Measurements from ENCODE around the gene MYF6.

The MYF6 gene

DNA sequence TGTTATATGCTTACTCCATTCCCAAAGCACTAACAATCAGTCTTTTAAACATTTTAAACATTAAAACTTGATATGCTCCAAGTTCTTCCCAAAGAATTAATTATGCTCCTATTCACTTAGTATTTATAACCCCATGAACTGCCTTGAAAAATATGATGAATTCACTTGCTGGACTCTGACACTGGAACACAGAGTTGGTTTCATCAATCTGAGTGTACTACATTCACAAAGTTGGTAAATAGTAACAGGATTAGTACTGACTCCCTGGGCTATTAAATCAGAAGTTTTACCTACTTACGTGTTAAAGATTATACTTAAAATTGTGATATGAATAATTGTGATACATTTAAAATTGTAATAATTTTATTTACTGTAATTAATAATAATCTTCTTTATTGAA, 17.3 kb upstream of the MYF6 start:
- DNase-seq (ENCODE audit: extremely low read depth, insufficient read length) = no peak
- Histone ChIP-seq H3K36me3 (ENCODE audit: control insufficient read depth, insufficient read depth, low read length) (no peaks in the 10 kb centered on the region), H3K4me3 (replicated peaks; ENCODE audit: low read depth, low read length) (no peak overlapping the region), H3K27me3 (replicated peaks; ENCODE audit: control insufficient read depth, insufficient read depth, low read length) (no peaks in the 10 kb centered on the region)
- TF ChIP-seq, protein P1, sequence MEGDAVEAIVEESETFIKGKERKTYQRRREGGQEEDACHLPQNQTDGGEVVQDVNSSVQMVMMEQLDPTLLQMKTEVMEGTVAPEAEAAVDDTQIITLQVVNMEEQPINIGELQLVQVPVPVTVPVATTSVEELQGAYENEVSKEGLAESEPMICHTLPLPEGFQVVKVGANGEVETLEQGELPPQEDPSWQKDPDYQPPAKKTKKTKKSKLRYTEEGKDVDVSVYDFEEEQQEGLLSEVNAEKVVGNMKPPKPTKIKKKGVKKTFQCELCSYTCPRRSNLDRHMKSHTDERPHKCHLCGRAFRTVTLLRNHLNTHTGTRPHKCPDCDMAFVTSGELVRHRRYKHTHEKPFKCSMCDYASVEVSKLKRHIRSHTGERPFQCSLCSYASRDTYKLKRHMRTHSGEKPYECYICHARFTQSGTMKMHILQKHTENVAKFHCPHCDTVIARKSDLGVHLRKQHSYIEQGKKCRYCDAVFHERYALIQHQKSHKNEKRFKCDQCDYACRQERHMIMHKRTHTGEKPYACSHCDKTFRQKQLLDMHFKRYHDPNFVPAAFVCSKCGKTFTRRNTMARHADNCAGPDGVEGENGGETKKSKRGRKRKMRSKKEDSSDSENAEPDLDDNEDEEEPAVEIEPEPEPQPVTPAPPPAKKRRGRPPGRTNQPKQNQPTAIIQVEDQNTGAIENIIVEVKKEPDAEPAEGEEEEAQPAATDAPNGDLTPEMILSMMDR (IDR thresholded peaks at IDR 0.05; ENCODE audit: insufficient read depth, low read length, poor library complexity, severe bottlenecking) = no peak

DNA sequence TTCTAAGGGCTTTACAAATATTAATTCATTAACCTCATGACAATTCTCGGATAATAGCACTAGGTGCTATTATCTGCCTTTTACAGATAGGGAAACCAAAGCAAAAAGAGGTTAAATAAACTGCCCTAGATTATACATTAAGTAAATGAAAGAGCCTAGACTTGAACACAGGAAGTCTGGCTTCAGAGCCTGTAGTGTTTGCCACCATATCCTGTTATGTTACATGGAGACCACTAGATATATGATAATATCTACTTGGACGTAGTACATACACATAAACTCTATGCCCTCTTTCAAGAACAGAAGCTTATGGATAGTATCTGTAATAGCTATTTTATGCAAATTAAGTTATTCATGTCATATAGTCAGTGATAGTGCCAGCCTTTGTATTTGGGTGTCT, 16.9 kb upstream of the MYF6 start:
- TF ChIP-seq, protein P1 (IDR thresholded peaks at IDR 0.05; ENCODE audit: insufficient read depth, low read length, poor library complexity, severe bottlenecking) = no peak
- Histone ChIP-seq H3K4me3 (replicated peaks; ENCODE audit: low read depth, low read length) (no peak overlapping the region), H3K27me3 (replicated peaks; ENCODE audit: control insufficient read depth, insufficient read depth, low read length) (no peaks in the 10 kb centered on the region), H3K36me3 (ENCODE audit: control insufficient read depth, insufficient read depth, low read length) (no peaks in the 10 kb centered on the region)
- no peak for DNase-seq (ENCODE audit: extremely low read depth, insufficient read length)

DNA sequence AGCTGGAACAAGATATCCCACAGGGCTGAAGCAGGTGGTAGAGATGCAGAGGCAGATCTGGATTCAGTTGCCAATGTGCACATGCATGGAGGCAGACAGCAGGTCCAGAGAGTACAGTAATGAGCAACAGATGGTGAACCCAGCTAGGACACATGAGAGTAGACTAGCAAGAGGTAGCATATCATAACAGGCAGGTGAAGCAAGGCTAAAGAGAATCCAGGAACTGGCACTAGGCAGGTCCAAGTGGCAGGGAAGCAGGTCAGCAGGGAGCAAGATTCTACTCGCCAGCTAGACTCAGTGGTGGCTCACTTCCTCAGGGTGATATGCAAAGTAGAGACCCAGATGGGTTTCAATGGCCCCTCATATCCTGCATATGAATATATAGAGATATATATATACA, 15.3 kb upstream of the MYF6 start:
- no peak for DNase-seq (ENCODE audit: extremely low read depth, insufficient read length)
- Histone ChIP-seq H3K36me3 (ENCODE audit: control insufficient read depth, insufficient read depth, low read length) (no peaks in the 10 kb centered on the region), H3K4me3 (replicated peaks; ENCODE audit: low read depth, low read length) (no peak overlapping the region), H3K27me3 (replicated peaks; ENCODE audit: control insufficient read depth, insufficient read depth, low read length) (no peaks in the 10 kb centered on the region)
- TF ChIP-seq, protein P1 (IDR thresholded peaks at IDR 0.05; ENCODE audit: insufficient read depth, low read length, poor library complexity, severe bottlenecking) = no peak

DNA sequence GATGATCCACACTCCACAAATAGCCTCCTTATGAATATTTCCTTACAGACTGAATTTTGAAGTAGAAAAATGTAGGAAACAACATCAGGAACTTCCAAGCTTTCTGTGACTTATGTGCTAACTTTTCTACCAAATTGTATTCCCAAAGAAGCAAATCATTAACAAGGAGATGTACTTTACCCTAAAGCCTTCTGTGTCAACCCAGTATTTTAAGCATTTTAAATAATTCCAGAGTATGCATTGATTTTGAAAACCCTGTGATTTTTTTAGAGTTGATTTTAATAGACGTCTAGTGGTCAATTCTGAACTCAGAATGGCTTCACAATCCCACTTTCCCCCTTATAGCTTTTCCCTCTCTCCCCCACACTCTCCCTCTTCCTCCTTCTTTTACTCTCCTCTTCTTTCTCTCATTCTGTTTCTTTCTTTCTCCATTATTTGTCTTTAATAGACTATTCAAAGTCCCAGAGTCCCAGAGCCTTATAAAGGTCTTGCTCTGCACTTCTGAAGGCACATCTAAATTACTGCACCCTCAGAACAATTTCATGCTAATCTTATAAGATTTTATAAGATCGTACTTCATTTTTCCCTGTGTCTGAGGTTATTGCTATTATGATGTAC, 10.1 kb upstream of the MYF6 start:
- Histone ChIP-seq H3K27me3 (replicated peaks; ENCODE audit: control insufficient read depth, insufficient read depth, low read length) (no peaks in the 10 kb centered on the region), H3K4me3 (replicated peaks; ENCODE audit: low read depth, low read length) (no peak overlapping the region), H3K36me3 (ENCODE audit: control insufficient read depth, insufficient read depth, low read length) (no peaks in the 10 kb centered on the region)
- TF ChIP-seq, protein P1 (IDR thresholded peaks at IDR 0.05; ENCODE audit: insufficient read depth, low read length, poor library complexity, severe bottlenecking) = no peak
- DNase-seq (ENCODE audit: extremely low read depth, insufficient read length) = no peak

DNA sequence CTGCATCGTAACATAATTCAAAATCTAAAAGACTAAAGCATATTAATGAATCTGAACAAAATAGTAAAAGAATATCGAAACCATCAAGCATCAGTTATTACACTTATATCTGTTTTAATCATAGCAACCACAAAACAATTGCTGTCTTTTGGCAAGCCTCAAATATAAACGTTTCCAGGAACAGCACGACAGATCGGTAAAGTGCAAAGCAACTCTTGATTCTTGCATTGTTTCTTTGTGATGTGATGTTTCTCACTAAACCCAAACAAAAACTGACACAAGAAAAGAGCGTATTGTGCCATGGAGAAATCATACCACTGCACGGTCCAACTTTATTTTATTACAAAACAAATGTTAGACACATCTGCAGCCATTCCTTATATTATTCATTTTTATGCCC, 9.2 kb upstream of the MYF6 start:
- Histone ChIP-seq H3K27me3 (replicated peaks; ENCODE audit: control insufficient read depth, insufficient read depth, low read length) (no peaks in the 10 kb centered on the region), H3K4me3 (replicated peaks; ENCODE audit: low read depth, low read length) (no peak overlapping the region), H3K36me3 (ENCODE audit: control insufficient read depth, insufficient read depth, low read length) (no peaks in the 10 kb centered on the region)
- TF ChIP-seq, protein P1 (IDR thresholded peaks at IDR 0.05; ENCODE audit: insufficient read depth, low read length, poor library complexity, severe bottlenecking) = no peak
- no peak for DNase-seq (ENCODE audit: extremely low read depth, insufficient read length)

Data from GM06990 (cell line).